Measurements from ENCODE around the gene NUFIP1.
A peak's percentile ranks its signal among the peaks of the same experiment; 100 is the strongest.
"Not testable (repeated sequence)": the region's sequence is repeated elsewhere in the genome, so short reads cannot be mapped to it uniquely, and the experiment has no call there.

The NUFIP1 gene

DNA sequence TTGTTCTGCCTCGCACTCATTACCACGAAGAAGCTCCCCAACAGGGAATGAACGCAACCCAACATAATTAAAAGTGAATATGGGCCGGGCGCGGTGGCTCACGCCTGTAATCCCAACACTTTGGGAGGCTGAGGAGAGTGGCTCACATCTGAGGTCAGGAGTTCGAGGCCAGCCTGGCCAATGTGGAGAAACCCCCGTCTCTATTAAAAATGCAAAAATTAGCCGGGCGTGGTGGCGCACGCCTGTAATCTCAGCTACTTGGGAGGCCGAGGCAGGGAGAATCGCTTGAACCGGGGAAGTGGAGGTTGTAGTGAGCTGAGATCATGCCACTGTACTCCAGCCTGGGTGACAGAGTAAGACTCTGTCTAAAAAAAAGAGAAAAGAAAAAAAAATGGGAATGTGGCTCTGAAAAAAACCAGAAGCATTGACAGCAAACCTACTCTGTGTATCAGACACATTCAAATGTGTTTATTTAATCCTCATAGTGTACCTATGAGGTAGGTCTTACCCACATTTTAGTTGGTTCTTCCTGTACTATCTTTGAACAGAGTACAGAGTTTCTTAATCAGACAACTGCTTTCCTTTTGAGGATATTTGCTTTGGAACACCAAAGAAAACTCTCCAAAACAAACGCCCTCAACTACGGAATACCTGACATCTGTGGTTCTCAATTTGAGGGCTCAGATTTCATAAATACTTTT lies 70.0 kb downstream of the NUFIP1 start:
- DNase-seq, result no peak

DNA sequence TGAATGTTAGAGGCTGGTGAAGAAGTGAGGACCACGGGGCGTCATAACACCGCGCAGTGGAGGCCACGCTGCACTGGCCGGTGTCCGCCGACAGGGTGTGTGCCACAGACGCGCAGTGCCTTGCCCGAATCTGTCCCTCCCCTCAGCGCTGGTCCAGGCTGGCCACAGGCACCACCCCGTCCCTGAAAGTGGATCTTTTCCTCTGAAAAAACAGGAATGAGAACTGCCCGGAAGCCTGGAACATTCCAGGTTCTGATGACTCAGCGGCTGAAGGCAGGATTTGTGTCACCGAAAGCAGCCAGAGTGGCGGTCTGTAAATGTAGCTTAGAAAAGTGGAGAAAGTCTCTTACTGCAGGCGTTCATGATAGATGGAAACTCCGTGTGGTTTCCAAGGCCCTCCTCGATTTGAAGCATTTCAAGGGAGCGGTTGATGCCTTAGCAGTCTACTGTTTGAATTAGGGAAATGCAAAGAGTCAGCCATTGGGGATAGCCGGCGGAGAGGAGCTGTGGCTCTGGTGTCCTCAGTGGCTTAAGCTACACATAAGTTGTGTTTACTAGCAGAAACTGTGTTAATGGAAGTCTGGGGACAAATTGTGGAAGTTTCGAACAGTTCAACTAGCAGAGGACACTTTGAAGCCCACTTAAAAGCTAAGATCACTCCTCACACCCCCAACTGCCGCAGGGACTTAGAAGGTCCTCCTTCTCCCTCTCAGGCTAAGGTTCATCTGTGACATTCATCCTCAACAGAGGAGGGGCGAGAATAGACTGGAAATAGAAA lies 70.8 kb downstream of the NUFIP1 start:
- DNase-seq, result peak; percentile 99

DNA sequence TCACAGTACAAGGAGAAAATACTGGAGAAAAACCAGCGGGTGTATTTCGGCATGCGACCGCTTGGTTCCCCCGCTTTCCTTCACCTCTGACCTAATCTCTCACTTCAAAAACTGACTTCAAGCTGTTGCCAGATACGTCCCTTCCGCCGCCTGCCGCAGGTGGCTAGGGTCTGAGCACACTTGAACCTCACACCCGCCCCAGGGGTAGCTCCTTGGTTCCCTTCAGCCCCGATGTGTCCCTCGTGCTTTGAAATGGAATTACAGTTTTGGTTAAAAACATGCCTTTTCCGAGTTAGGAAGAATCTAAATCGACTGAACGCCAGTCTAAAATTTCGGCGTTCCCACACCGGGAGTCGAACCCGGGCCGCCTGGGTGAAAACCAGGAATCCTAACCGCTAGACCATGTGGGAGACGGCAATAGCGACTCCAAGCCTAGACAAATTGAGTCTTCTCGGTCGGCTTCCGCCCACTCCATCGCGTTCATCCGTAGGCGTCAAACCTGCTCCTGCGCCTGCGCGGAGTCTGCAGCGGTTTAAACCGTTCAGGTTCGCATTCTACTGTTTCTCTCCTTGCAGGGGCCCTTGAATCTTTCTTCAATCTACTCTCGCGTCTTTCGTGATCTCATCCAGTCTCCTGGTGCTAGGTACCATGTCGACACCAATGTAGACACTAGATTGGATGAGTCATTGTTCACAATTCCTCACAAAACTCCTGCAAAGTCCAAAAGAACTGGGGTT lies 71.5 kb downstream of the NUFIP1 start:
- DNase-seq, result peak; percentile 97

DNA sequence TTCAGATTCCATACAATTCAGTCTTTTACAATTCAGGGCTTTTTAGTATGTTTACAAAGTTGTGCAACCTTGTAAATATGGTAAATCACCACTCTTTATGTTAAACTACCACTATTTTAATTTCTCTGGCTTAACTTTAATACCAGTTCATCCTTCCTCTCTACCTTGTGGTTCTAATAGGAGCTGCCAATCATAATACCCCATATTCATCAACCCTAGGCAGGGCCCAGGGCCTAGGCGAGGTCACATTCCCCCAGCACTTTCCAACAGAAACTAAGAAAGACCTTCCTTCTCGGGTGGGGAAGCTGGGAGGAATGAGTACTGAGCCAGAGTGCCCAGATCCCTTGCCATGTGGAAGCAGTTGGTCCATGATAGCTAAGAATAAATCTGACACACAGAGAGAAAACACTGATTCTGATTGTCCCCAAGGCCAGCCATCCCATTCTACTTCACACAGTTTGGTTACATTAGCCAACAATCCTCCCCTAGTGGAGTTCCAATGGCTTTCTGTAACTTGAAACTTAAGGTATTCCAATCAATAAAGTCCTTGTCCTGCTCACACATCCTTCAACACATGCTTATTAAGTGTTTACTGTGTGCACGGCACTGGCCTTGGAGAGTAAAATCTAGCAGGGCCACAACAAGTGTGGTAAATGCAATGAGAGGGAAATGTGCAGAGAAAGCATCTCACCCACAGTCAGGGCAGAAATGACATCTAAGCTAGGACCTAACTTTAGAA lies 76.8 kb downstream of the NUFIP1 start:
- no peak for DNase-seq

DNA sequence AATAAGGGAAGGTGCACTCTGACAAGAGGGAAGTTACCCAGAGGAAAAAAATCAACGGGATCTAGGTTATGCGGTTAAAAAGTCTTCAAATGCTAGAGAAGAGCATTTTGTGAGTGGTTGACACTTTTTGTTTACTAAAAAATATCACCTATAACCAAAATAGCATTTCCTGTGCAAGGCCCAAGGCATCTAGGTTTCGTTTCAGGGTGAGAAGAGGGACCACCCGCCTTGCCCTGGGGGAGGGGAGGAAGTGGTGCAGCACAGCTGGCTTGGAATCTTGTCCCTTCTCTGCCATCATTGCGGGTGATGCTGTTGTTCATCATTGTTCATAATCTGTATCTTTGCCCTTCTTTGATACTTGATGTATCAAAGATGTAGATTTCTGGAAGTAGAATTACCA lies 80.6 kb downstream of the NUFIP1 start:
- no peak for DNase-seq

- no peak for DNase-seq
Observed at GRCh38 chr13:44908266-44908665, 81.0 kb downstream of the NUFIP1 start.

DNA sequence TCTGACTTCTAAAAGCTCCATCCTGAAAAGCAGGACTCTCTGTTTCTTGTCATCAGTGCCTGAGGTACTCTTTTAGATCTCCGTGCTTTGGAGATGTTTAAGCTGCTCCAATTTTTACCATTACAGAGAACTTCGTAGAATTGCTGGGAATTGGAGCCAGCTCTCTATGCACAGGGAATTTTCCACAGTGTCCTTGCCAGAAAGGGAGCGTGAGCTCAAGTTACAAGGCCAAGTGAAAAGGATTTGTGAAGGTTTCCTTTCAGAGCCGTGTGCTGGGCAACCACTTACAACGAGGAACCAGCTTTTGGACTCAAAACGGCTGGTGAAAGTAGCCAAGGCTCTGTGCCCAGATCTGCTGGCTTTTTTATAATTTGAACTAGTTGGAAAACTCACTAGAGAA lies 82.6 kb downstream of the NUFIP1 start:
- no peak for DNase-seq

DNA sequence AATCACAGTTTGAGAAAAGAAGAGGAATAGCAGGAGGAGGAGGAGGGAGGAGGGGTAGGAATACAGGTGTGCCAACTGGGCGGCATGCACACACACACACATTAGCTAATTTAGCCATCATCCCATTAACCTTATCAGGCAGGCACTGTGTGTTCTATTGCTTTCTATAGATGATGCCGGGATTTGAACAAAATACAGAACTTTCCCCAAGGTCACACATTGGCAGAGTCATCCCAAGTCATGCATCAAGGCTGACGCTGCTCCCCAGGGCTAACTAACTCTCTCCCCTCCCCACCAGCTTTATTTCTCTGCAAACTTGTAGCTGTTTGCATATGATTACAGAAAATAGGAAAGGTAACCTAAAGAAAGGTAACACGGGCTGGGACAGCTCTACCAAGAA lies 83.0 kb downstream of the NUFIP1 start:
- DNase-seq, result no peak

DNA sequence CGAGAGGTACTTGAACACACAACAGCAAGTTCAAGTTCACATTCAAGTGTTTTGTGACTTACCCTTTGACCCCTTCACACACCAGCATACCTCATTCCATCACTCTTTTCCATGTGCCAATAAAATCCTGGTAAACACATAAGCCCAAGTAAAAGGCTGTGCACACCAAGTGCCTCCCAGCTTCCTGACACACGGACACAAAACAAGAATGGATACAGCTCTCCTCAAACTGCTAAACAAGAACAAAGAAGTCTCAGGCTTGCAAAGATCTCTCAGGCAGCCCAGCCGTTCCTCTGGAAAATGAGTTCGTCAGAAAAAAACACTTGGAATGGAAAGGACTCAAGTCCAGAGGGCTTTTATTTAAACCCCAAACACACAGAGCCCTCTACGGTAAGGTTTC lies 83.7 kb downstream of the NUFIP1 start:
- DNase-seq, result no peak

DNA sequence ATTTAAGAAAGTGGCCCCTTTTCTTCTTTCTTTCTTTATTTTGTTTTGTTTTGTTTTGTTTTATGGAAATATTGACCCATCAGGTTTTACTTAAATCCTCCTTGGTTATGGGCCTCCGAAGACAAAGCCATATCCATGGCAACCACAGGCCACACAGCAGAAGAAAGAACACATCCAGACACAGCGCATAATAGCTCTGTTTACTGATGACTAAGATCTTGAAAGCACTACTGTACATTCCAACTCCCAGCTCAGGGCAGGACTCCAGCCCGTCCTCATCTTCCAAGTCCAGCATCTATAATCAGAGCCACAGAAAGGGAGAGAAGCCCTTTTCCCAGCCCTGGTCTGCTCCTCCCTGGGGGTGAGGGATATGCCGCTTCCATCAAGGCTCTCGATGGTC lies 84.3 kb downstream of the NUFIP1 start:
- DNase-seq, result peak; percentile 90

DNA sequence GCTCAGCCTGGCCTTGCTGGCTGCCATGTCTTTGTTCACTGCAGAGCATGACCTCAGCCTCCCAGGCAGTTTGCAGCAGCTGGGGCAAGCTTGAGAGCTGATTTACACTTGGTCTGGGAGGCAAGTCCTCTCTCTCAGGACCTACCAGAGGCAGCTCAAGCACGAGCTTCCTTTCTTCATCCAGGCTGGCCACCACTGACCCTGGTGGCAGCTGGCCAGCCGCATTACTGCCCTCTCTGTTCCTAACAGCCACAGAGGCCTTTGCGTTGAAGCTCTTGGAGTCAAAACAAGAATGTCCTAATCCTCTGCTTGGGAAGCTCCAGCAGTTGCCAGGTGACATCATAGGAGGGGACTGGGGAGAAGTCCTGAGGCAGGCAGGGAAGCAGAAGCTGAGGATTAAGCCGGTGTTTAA lies 85.7 kb downstream of the NUFIP1 start:
- DNase-seq, result peak; percentile 72

GRCh38 chr13:44902738-44903137 lies 86.5 kb downstream of the NUFIP1 start:
- no peak for DNase-seq

DNA sequence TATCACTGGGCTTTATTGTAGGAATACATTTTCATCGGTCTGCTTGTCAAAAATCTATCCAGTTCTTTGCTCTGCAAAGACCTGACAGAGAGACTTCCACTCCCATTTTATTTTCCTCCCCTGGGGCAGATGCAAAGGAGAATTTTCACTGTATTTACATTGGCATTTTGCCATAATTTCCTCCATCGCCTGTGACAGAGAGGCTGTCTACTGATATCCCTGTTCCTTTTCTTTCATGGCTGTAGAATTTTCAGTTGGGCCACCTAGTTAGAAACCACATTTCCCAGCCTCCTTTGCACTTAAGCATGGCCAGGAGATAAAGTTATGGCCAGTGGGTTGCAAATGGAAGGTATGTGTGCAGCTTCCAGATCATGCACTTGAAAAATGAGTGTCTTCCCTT lies 89.3 kb downstream of the NUFIP1 start:
- DNase-seq, result no peak

- DNase-seq, result not testable (repeated sequence)
Observed at GRCh38 chr13:44898308-44898707, 91.0 kb downstream of the NUFIP1 start.

DNA sequence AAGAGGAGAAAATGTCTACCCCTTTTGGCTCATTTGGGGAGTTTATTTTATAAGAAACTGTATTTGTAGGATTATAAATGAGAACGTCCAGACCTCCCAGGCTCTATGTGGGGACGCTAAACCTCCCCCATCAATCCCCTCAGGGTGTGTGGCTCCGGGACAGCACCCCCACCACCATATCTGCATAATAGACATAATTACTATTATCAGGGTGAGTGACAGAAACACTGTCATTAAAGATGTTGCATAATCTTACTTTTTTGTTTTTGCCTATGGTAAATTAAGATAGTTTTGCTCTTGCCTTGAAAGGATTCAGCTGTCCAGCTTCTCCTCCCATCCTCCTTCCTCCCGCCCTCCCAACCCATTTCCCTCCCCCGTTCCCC lies 93.3 kb downstream of the NUFIP1 start:
- DNase-seq, result no peak

DNA sequence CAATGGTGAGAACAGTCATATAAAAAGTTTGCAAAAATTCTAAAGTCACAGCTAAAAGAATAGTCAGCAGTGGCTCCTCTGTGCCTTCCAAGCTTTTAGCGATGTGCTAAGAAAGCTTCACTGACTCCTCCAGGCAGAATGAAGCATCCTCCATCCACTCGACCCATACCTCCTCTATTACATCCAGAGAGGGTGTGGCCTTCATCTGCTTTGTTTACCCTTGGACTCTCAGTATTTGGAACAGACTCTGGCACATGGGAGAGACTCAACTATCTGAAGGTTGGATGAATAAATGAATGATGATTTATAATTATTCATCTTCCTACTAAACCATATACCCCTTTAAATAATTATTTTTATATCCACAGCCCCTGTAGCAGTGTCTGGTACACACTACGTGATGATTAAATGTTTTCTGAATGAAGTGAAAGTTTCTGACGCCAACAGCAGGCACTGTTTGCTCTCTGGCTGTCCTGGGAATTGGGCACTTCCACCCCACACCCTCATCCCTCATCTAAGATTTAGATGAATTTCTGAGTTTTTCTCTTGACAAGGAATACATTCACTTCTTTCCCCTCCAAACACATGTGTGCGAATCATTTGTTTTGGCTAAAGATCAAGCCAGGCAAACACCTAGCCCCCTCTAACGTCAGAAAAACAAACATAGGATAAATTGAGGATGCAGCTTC lies 93.9 kb downstream of the NUFIP1 start:
- no peak for DNase-seq

- DNase-seq, result peak; percentile 75
Observed at GRCh38 chr13:44894001-44894770, 95.1 kb downstream of the NUFIP1 start.

Measured in islet precursor cell (in vitro differentiated cells).